Psoas muscle (tissue), 8 donors: Measurements from ENCODE around the gene CHST3. TPM values are rescaled to one million over a fixed set of nuclear protein-coding genes. Genes with fewer than 3 reads are reported as not detected.

Experiments used
- ATAC-seq, 4 donors: fragments of 200-7000 bp; cut with Tn5 transposase; one replicate each; pipeline ENCODE4 v1.9.1; 2020; ENCODE audit warnings: moderate library complexity in 3 of 4, mild to moderate bottlenecking in 2 of 4
- DNase-seq, 2 donors: peaks; one replicate each; pipeline ENCODE4 v3.0.0-alpha.2; 2020
- H3K27ac ChIP-seq: fragments of 200-600 bp; one replicate; pipeline ENCODE4 v1.8.0; 2022
- H3K27me3 ChIP-seq, 3 donors: fragments of 200-600 bp in 1 of 3; one replicate each; pipeline versions ENCODE4 v1.6.1 to v1.8.0; 2013 to 2022; ENCODE audit warnings: low read length in 2 of 3, mild to moderate bottlenecking in 2 of 3, moderate library complexity in 1 of 3; ENCODE audit not compliant: insufficient read depth in 3 of 3
- H3K36me3 ChIP-seq, 2 donors: fragments of 200-600 bp in 1 of 2; one replicate each; pipeline versions ENCODE4 v1.6.1 to v1.8.0; 2013 to 2022; ENCODE audit warnings: low read depth in 1 of 2, mild to moderate bottlenecking in 1 of 2, moderate library complexity in 1 of 2; ENCODE audit not compliant: insufficient read depth in 1 of 2
- H3K4me1 ChIP-seq: fragments of 200-600 bp; one replicate; pipeline ENCODE4 v1.8.0; 2022
- H3K4me3 ChIP-seq: fragments of 200-600 bp; one replicate; pipeline ENCODE4 v1.8.0; 2022; ENCODE audit warnings: mild to moderate bottlenecking
- H3K9me3 ChIP-seq: fragments of 200-600 bp; one replicate; pipeline ENCODE4 v1.8.0; 2022
- CTCF ChIP-seq: fragments of 200-600 bp; IDR thresholded peaks from one replicate; pipeline ENCODE4 v1.8.0; 2022; ENCODE audit warnings: antibody characterized with exemption
- WGBS, 3 donors: extraction: QIAGEN DNeasy Blood & Tissue Kit; methylation state at CpG; one replicate each; pipeline versions ENCODE4 v1.1.6 to v1.1.7; 2013; 5-methylcytosine and 5-hydroxymethylcytosine counted together
- intact Hi-C, 2 donors: fragments of 100-400 bp; cut with DNase I; formaldehyde crosslinking; loops; one replicate each; pipeline versions ENCODE4 v1.11.0 to v1.14.2; 2022
- polyA plus RNA-seq, 3 donors: library from polyadenylated mRNA; stranded (reverse); fragments of 200-250 nt; gene quantifications; one replicate each; pipeline ENCODE4 v1.2.3, GENCODE V29; 2013
- total RNA-seq, 4 donors: library from RNA; stranded (reverse); fragmentation: NEBNext Ultra II Directional in 2 of 4; extraction: Animal tissue kit (Norgen Biotek cat#: 25700) in 2 of 4; gene quantifications; one replicate each; pipeline versions ENCODE4 v1.2.1 to v1.2.4, GENCODE V29; 2021 to 2023
- donor health status: healthy with polysubstance abuse.
- donor health status: DM: no; HTN: no; CAD: no; lungs with moderate emphysema.
- donor health status: Bipolar disorder and iron deficiency.
- donor health status: healthy.
- donor health status: DM: yes; HTN: yes; CAD: no.
- donor health status: DM: no; HTN: no; CAD: no.
- donor health status: DM: no; HTN: no; CAD: no.
- donor health status: DM: yes; HTN: yes; CAD: no.

The CHST3 gene
- total and polyA plus RNA-seq, 7 donors: 3.3 to 44.0 (median 12.1) TPM

GRCh38 chr10:71959526-71959925, 4.7 kb upstream of the CHST3 start:
- no peak for DNase-seq
- no peak for TF ChIP-seq CTCF
- 95 to 98% (median 98%) methylated on average over 3 of the region's 3 CpGs for WGBS, 3 donors
- Histone ChIP-seq H3K4me3 (no peak overlapping the region), H3K36me3 (no peaks in the 10 kb centered on the region), H3K9me3 (no peaks in the 10 kb centered on the region), H3K27ac (no peak overlapping the region), H3K4me1 (peaks cover 21% of the 10 kb centered on the region), H3K27me3 (no peaks in the 10 kb centered on the region)
- intact Hi-C loops: loop anchor here (5.0 to 10.0 kb wide), 2 partner anchors 375 to 378 kb away; no protein-coding TSS in a partner anchor
- ATAC-seq: no peak

- WGBS, 3 donors: 91 to 93% (median 92%) methylated on average over 10 of the region's 10 CpGs
- no peak overlapping the region for H3K4me3 ChIP-seq
- H3K9me3 ChIP-seq: no peaks in the 10 kb centered on the region
- TF ChIP-seq CTCF: no peak
- ATAC-seq (no peak), DNase-seq (no peak)
- intact Hi-C loops: no loop called here
- H3K27me3 ChIP-seq: no peaks in the 10 kb centered on the region
- H3K36me3 ChIP-seq: no peaks in the 10 kb centered on the region
- peaks cover 22% of the 10 kb centered on the region for H3K4me1 ChIP-seq
- H3K27ac ChIP-seq: no peak overlapping the region
Observed at GRCh38 chr10:71961831-71962230, 2.4 kb upstream of the CHST3 start.

- no peak for ATAC-seq
- 83 to 91% (median 83%) methylated on average over 6 of the region's 6 CpGs for WGBS, 3 donors
- Histone ChIP-seq H3K4me1 (peaks cover 21% of the 10 kb centered on the region), H3K27ac (peak overlapping the region; percentile 99), H3K9me3 (no peaks in the 10 kb centered on the region), H3K27me3 (no peaks in the 10 kb centered on the region), H3K36me3 (no peaks in the 10 kb centered on the region), H3K4me3 (peak overlapping the region; percentile 84)
- no peak for DNase-seq
- no peak for TF ChIP-seq CTCF
- intact Hi-C loops: no loop called here
Observed at GRCh38 chr10:71962901-71963300, 1.3 kb upstream of the CHST3 start.

GRCh38 chr10:71963351-71964097, 671 bp upstream of the CHST3 start:
- no peaks in the 10 kb centered on the region for H3K36me3 ChIP-seq
- TF ChIP-seq CTCF: no peak
- H3K4me1 ChIP-seq: peaks cover 21% of the 10 kb centered on the region

More at GRCh38 chr10:71963351-71964097, 671 bp upstream of the CHST3 start:
- ATAC-seq (peak; percentile 58 to 82 (median 81)), DNase-seq (peak; percentile 50 to 85)
- WGBS, 3 donors: 5 to 17% (median 5%) methylated on average over 36 to 42 of the region's 42 CpGs
- peak overlapping the region; percentile 99 for H3K27ac ChIP-seq
- H3K27me3 ChIP-seq: no peaks in the 10 kb centered on the region
- no peaks in the 10 kb centered on the region for H3K9me3 ChIP-seq
- intact Hi-C loops: loop anchor here in 1 of 2 donors (2.0 kb wide), 1 partner anchor 45 kb away; no protein-coding TSS in a partner anchor
- peak overlapping the region; percentile 84 for H3K4me3 ChIP-seq
